Activated T-cell treated with anti-CD3 and anti-CD28 coated beads, Interleukin-2, amount 50 U/mL, for 24 hours (primary cell): Measurements from ENCODE around the gene IRF2.

Experiments
- DNase-seq: peaks from one replicate; pipeline ENCODE4 v3.0.0-alpha.2; 2020
- H3K27ac Mint-ChIP-seq: 2 replicates; pipeline ENCODE4 v1.8.0; 2020; ENCODE audit warnings: mild to moderate bottlenecking, mixed read lengths
- H3K27me3 Mint-ChIP-seq: 2 replicates; pipeline ENCODE4 v1.8.0; 2020; ENCODE audit warnings: mixed read lengths
- H3K36me3 Mint-ChIP-seq: 2 replicates; pipeline ENCODE4 v1.8.0; 2020; ENCODE audit warnings: low read depth, mixed read lengths
- H3K4me1 Mint-ChIP-seq: 2 replicates; pipeline ENCODE4 v1.8.0; 2020; ENCODE audit warnings: low read depth, mixed read lengths
- H3K4me3 Mint-ChIP-seq: 2 replicates; pipeline ENCODE4 v1.8.0; 2020; ENCODE audit warnings: mild to moderate bottlenecking, moderate library complexity, mixed read lengths
- H3K9me3 Mint-ChIP-seq: 2 replicates; pipeline ENCODE4 v1.8.0; 2020; ENCODE audit warnings: mixed read lengths

IRF2 gene

GRCh38 chr4:184359888-184360287 is 114.5 kb downstream of the IRF2 start:
- Mint-ChIP-seq H3K27me3 (no peaks in the 10 kb centered on the region), H3K4me1 (peaks cover 21% of the 10 kb centered on the region), H3K9me3 (no peaks in the 10 kb centered on the region), H3K4me3 (no peak overlapping the region), H3K27ac (no peak overlapping the region), H3K36me3 (no peaks in the 10 kb centered on the region)
- no peak for DNase-seq

- H3K27me3 Mint-ChIP-seq: no peaks in the 10 kb centered on the region
- H3K36me3 Mint-ChIP-seq: no peaks in the 10 kb centered on the region
- DNase-seq: no peak
- H3K9me3 Mint-ChIP-seq: no peaks in the 10 kb centered on the region
- no peak overlapping the region for H3K4me3 Mint-ChIP-seq
- peaks cover 24% of the 10 kb centered on the region for H3K4me1 Mint-ChIP-seq
- no peak overlapping the region for H3K27ac Mint-ChIP-seq
Observed at GRCh38 chr4:184358521-184359232, 115.7 kb downstream of the IRF2 start.

GRCh38 chr4:184357772-184358171 is 116.6 kb downstream of the IRF2 start:
- no peaks in the 10 kb centered on the region for H3K36me3 Mint-ChIP-seq
- no peaks in the 10 kb centered on the region for H3K9me3 Mint-ChIP-seq
- no peaks in the 10 kb centered on the region for H3K27me3 Mint-ChIP-seq
- H3K4me3 Mint-ChIP-seq: no peak overlapping the region
- peaks cover 24% of the 10 kb centered on the region for H3K4me1 Mint-ChIP-seq
- no peak overlapping the region for H3K27ac Mint-ChIP-seq
- no peak for DNase-seq

- H3K36me3 Mint-ChIP-seq: no peaks in the 10 kb centered on the region
- peaks cover 18% of the 10 kb centered on the region for H3K4me1 Mint-ChIP-seq
- no peaks in the 10 kb centered on the region for H3K9me3 Mint-ChIP-seq
- H3K27me3 Mint-ChIP-seq: no peaks in the 10 kb centered on the region
- no peak for DNase-seq
- no peak overlapping the region for H3K4me3 Mint-ChIP-seq
- H3K27ac Mint-ChIP-seq: no peak overlapping the region
Observed at GRCh38 chr4:184357165-184357564, 117.2 kb downstream of the IRF2 start.

- Mint-ChIP-seq H3K27me3 (no peaks in the 10 kb centered on the region), H3K27ac (peak overlapping the region; percentile 40)
Observed at GRCh38 chr4:184356366-184356765, 118.0 kb downstream of the IRF2 start.

GRCh38 chr4:184355857-184356256 is 118.5 kb downstream of the IRF2 start:
- Mint-ChIP-seq H3K4me3 (no peak overlapping the region), H3K4me1 (peaks cover 16% of the 10 kb centered on the region), H3K27me3 (no peaks in the 10 kb centered on the region), H3K36me3 (no peaks in the 10 kb centered on the region), H3K9me3 (no peaks in the 10 kb centered on the region), H3K27ac (no peak overlapping the region)
- DNase-seq: no peak

More at GRCh38 chr4:184356366-184356765, 118.0 kb downstream of the IRF2 start:
- no peak for DNase-seq
- peaks cover 16% of the 10 kb centered on the region for H3K4me1 Mint-ChIP-seq
- no peaks in the 10 kb centered on the region for H3K36me3 Mint-ChIP-seq
- H3K9me3 Mint-ChIP-seq: no peaks in the 10 kb centered on the region
- no peak overlapping the region for H3K4me3 Mint-ChIP-seq

- Mint-ChIP-seq H3K4me3 (no peak overlapping the region), H3K9me3 (no peaks in the 10 kb centered on the region), H3K27me3 (no peaks in the 10 kb centered on the region), H3K36me3 (no peaks in the 10 kb centered on the region), H3K27ac (no peak overlapping the region), H3K4me1 (peaks cover 16% of the 10 kb centered on the region)
- no peak for DNase-seq
Observed at GRCh38 chr4:184355111-184355604, 119.2 kb downstream of the IRF2 start.

GRCh38 chr4:184352891-184353290 is 121.5 kb downstream of the IRF2 start:
- Mint-ChIP-seq H3K27ac (no peak overlapping the region), H3K36me3 (no peaks in the 10 kb centered on the region), H3K4me3 (no peak overlapping the region), H3K9me3 (no peaks in the 10 kb centered on the region), H3K27me3 (no peaks in the 10 kb centered on the region), H3K4me1 (peaks cover 16% of the 10 kb centered on the region)
- DNase-seq: no peak

- no peaks in the 10 kb centered on the region for H3K27me3 Mint-ChIP-seq
- H3K4me1 Mint-ChIP-seq: peaks cover 16% of the 10 kb centered on the region
- H3K27ac Mint-ChIP-seq: no peak overlapping the region
- H3K4me3 Mint-ChIP-seq: no peak overlapping the region
- no peaks in the 10 kb centered on the region for H3K36me3 Mint-ChIP-seq
- no peak for DNase-seq
- H3K9me3 Mint-ChIP-seq: no peaks in the 10 kb centered on the region
Observed at GRCh38 chr4:184351560-184352451, 122.5 kb downstream of the IRF2 start.

- Mint-ChIP-seq H3K27me3 (peaks cover 3% of the 10 kb centered on the region), H3K4me1 (peaks cover 10% of the 10 kb centered on the region), H3K27ac (no peak overlapping the region), H3K36me3 (no peaks in the 10 kb centered on the region), H3K9me3 (no peaks in the 10 kb centered on the region), H3K4me3 (no peak overlapping the region)
- no peak for DNase-seq
Observed at GRCh38 chr4:184350964-184351363, 123.4 kb downstream of the IRF2 start.

GRCh38 chr4:184350213-184350817 is 124.0 kb downstream of the IRF2 start:
- H3K4me3 Mint-ChIP-seq: no peak overlapping the region
- no peak overlapping the region for H3K27ac Mint-ChIP-seq
- no peak for DNase-seq
- no peaks in the 10 kb centered on the region for H3K9me3 Mint-ChIP-seq
- H3K27me3 Mint-ChIP-seq: peaks cover 3% of the 10 kb centered on the region
- peaks cover 8% of the 10 kb centered on the region for H3K4me1 Mint-ChIP-seq
- no peaks in the 10 kb centered on the region for H3K36me3 Mint-ChIP-seq

- peaks cover 8% of the 10 kb centered on the region for H3K4me1 Mint-ChIP-seq
- H3K36me3 Mint-ChIP-seq: no peaks in the 10 kb centered on the region
- no peak for DNase-seq
- no peak overlapping the region for H3K4me3 Mint-ChIP-seq
- no peaks in the 10 kb centered on the region for H3K9me3 Mint-ChIP-seq
- H3K27ac Mint-ChIP-seq: no peak overlapping the region
- H3K27me3 Mint-ChIP-seq: peaks cover 3% of the 10 kb centered on the region
Observed at GRCh38 chr4:184349283-184350039, 124.9 kb downstream of the IRF2 start.

GRCh38 chr4:184348311-184349233 is 125.8 kb downstream of the IRF2 start:
- Mint-ChIP-seq H3K4me3 (no peak overlapping the region), H3K9me3 (no peaks in the 10 kb centered on the region), H3K4me1 (peaks cover 15% of the 10 kb centered on the region), H3K27ac (no peak overlapping the region), H3K27me3 (peaks cover 3% of the 10 kb centered on the region), H3K36me3 (no peaks in the 10 kb centered on the region)
- no peak for DNase-seq
